Head of caudate nucleus (tissue), 42 donors: ENCODE data around the gene WDR45B.

Source experiments
- DNase-seq, 42 donors: peaks; one replicate each; pipeline versions ENCODE4 v3.0.0 to v3.0.0-alpha.2; 2020 to 2021; ENCODE audit warnings: mixed read lengths in 7 of 42
- intact Hi-C: fragments of 100-400 bp; cut with DNase I; formaldehyde crosslinking; loops from one replicate; pipeline ENCODE4 v1.15.0; 2022

The WDR45B gene

GRCh38 chr17:82571855-82572254 lies 76.4 kb downstream of the WDR45B start:
- no peak for DNase-seq

GRCh38 chr17:82570277-82570676 lies 78.0 kb downstream of the WDR45B start:
- intact Hi-C loops: no loop called here
- no peak for DNase-seq

More at GRCh38 chr17:82571855-82572254, 76.4 kb downstream of the WDR45B start:
- intact Hi-C loops: no loop called here

GRCh38 chr17:82569621-82570020 lies 78.6 kb downstream of the WDR45B start:
- intact Hi-C loops: no loop called here
- DNase-seq: no peak

GRCh38 chr17:82568997-82569393 lies 79.2 kb downstream of the WDR45B start:
- intact Hi-C loops: no loop called here
- no peak for DNase-seq

- intact Hi-C loops: no loop called here
- no peak for DNase-seq
Measured at GRCh38 chr17:82567286-82567685, 81.0 kb downstream of the WDR45B start.

GRCh38 chr17:82566129-82566960 lies 81.9 kb downstream of the WDR45B start:
- peak in 6 of 42 donors; percentile 13 to 52 (median 32) for DNase-seq
- intact Hi-C loops: no loop called here

- peak in 5 of 42 donors; percentile 35 to 63 (median 46) for DNase-seq
- intact Hi-C loops: no loop called here
Measured at GRCh38 chr17:82565551-82565950, 82.7 kb downstream of the WDR45B start.
